GM21526 (cell line): Measurements from ENCODE around the gene STAT6.
"Not testable (repeated sequence)": the region's sequence is repeated elsewhere in the genome, so short reads cannot be mapped to it uniquely, and the experiment has no call there.

ENCODE experiments used
- ATAC-seq: cut with Tn5 transposase; IDR thresholded peaks from one replicate; pipeline ENCODE4 v1.9.1; 2021; ENCODE audit warnings: moderate library complexity; ENCODE audit not compliant: unreplicated experiment, low FRiP score

The STAT6 gene

DNA sequence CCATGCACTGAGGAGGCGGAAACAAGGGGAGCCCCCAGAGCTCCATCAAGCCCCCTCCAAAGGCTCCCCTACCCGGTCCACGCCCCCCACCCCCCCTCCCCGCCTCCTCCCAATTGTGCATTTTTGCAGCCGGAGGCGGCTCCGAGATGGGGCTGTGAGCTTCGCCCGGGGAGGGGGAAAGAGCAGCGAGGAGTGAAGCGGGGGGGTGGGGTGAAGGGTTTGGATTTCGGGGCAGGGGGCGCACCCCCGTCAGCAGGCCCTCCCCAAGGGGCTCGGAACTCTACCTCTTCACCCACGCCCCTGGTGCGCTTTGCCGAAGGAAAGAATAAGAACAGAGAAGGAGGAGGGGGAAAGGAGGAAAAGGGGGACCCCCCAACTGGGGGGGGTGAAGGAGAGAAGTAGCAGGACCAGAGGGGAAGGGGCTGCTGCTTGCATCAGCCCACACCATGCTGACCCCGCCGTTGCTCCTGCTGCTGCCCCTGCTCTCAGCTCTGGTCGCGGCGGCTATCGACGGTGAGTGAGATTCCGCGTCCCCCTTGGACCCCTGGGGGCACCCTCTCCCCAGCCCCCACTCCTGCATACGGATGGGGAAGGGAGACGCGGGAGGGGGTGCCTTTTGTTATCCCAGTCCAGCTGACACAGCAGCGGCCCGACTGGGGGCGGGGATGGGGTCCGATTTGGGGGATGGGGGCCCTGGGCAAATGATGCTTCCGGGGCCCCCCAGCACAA, 17.5 kb upstream of the STAT6 start:
- no peak for ATAC-seq

DNA sequence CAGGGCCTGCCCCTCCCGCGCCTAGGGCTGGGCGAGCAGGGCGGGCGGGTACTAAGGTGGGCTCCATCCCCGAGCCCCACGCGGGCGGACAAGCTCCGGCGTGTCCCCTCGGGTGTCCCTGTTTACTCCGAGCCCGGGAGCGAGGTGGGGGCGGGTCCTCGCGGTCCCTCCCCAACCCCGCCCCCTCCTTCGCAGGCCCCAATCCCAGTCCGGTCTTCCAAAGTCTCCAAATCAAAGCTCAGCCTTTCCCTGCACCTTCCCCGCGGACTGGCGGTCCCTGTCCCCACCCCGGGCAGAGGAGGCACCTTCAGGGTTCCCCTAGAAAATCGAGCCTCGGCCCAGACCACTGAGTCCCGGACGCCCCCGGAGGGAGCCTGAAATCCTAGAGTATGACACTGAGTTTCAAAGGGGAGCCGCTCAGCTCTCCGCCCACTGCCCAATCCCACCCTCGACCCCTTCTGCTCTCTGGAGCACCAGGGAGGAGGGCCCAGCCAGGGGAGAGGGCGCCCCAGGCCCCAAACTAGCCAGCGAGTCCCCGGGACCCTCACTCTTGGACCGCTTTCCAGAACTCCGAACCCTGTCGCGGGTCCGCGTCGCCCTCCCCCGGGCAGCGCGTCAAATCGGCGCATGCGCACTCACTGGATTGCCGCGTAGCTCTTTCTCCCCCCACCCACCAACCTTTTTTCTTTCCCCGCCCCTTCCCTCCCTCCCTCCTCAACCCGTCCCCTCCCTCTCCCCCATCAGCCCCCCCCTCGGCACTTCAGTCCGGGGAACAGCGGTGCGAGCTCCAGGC, 16.8 kb upstream of the STAT6 start, which contains the start of gene LRP1:
Gene LRP1, plus strand, starts transcription at position 758 of the 793 bp plus-strand sequence. CDS start 482 bp downstream, outside the sequence.
- no peak for ATAC-seq

GRCh38 chr12:57127101-57127725, 16.1 kb upstream of the STAT6 start:
- ATAC-seq: no peak

GRCh38 chr12:57126561-57126960, 15.4 kb upstream of the STAT6 start:
- no peak for ATAC-seq

- ATAC-seq: no peak
These were observed 14.9 kb upstream of the STAT6 start for GRCh38 chr12:57126061-57126460.

GRCh38 chr12:57124261-57124877, 13.2 kb upstream of the STAT6 start:
- ATAC-seq: no peak

GRCh38 chr12:57123813-57124212, 12.7 kb upstream of the STAT6 start:
- no peak for ATAC-seq

DNA sequence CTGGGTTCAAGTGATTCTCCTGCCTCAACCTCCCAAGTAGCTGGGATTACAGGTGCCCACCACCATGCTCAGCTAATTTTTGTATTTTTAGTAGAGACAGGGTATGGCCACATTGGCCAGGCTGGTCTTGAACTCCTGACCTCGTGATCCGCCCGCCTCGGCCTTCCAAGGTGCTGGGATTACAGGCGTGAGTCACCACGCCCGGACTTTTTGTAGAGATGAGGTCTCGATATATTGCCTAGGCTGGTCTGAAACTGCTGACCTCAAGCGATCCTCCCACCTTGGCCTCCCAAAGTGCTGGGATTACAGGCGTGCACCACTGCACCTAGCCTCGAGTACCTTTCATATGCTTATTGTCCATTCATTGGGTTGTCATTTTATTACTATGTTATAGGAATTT, 9.6 kb upstream of the STAT6 start:
- ATAC-seq: not testable (repeated sequence)

DNA sequence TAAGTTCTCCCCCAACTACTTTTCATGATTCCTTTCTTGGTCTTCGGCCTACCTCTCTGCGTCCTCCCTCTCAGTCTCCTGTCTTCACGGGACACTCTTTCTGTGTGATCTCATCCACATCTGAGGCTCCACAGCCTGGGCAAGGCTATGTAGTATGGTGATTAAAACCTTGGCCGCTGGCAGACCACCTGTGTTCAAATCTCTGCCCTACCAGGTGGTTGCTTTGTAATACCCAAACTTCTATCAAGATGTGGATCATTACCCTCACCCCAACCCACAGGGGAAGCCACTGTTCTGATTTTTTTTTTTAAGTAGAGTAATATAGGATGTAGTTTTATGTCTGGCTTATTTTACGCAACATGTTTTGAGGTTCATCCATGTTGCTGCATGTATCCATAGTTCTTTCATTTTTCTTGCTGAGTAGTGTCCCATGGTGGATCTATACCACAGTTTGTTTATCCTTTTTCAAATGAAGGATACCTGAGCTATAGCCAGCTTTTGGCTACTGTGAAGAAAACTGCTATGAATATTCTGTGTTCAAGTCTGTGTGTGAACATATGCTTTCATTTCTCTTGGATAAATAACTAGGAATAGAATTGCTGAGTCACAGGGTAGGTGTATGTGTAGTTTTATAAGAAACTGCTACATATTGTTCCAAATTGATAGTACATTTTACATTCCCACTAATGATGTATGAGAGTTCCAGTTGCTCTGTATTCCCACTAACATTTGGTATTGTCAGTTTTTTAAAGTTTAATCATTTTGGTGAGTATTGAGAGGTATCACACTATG, 8.3 kb upstream of the STAT6 start:
- no peak for ATAC-seq

DNA sequence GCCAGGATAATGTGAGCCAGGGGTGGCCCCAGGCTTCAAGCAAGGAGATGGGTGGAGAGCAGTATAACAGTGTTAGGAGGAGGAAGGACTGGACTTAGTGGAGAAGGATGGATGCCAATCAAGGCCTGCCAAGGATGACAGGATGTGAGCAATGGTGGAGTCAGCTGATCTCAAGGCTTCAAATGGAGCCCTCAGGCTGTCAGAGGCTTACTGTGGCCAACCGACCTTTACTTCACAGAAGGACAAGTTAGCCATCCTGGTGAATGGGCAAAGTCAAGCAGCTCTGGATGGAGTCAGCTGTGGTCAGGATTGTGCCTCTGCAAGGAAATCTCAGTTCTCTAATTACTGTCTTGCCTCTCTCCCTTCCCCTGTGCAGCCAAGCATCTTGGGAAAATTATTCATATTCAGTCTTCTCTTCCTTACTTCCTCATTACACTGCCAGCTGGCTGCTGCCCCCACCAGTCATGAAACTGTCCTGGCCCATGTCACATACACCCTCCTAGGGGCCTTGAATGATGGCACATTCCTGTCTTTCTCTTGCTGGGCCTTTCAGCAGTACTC, 7.6 kb upstream of the STAT6 start:
- no peak for ATAC-seq

GRCh38 chr12:57116580-57117281, 5.6 kb upstream of the STAT6 start:
- ATAC-seq: no peak

DNA sequence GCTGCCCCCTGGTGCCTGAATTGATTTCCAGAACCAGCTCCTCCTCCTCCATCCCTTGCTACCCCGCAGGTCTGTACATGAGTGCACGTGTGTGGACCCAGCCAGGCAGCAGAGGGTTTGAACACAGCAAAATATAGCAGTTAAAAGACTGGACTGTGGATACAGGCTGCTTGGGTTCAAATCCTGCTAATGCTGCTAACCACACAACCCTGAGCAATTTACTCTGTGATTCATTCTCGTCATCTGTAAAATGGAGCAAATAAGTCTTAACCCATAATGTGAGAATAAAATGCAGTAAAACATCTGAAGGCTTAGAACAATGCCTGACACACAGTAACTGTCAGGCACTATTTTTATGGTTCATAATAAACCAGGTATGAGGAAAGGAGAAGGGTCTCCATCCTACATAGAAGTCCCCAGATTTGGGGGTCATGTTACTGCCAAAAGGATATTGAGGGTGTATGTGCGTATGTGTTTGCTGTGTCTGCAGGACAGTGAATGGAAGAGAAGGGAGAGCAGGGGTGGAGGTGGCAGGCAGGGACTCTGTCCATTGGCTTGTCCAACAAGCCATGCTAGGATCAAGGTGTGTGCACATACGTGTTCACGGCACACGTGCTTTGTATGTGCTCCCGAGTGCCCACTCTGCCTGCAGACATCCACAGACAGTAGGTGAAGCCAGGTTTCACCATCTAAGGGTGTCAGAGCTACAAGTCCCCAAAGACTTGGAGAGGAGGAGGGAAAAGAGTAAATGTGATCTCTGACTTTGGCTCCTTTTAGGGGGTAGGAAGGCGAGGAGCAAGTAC, 1.5 kb upstream of the STAT6 start:
- ATAC-seq: peak; percentile 49

DNA sequence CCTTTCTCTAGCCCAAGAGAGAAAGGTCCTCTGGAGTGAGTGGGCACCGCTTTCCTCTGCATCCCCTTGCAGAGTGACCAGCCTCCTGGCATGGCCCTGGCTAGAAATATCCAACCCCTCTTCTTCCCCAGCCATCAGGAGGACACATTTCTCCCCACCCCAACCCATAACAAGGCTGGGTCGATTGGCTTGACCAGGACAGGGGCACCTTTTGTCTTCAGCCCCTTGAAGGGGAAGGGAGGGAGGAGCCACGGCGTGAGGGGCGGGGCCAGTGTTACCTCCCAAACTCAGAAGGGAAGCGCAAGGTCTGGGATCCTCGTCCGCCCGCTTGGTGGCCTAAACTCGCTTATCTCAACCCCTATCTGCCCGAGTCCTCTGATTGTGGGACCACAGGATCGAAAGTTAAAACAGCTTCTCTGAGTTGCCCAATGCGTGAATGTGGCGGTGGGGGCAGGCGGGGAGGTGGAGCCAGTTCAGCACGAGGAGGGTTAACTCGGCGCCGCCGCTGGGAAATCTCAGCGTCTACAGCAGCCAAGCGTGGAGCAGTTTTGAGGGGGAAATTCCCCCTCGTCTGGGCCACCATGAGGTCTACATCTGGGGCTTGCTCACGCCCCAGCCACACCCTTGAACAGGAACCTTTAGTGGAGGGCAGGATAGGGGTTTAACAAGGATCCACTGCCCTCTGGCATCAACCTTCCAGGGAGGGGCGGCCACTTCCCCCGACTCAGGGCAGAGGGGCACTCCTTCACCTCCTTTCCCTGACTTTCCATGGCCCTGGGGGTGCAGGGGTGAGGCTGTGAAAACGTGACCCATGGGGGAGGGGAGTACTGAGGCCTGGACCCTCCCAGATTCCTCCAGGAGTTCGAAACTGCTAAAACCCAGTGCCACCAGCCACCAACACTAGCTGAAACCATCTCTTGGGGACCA, 795 bp downstream of the STAT6 start:
- ATAC-seq: peak; percentile 33

DNA sequence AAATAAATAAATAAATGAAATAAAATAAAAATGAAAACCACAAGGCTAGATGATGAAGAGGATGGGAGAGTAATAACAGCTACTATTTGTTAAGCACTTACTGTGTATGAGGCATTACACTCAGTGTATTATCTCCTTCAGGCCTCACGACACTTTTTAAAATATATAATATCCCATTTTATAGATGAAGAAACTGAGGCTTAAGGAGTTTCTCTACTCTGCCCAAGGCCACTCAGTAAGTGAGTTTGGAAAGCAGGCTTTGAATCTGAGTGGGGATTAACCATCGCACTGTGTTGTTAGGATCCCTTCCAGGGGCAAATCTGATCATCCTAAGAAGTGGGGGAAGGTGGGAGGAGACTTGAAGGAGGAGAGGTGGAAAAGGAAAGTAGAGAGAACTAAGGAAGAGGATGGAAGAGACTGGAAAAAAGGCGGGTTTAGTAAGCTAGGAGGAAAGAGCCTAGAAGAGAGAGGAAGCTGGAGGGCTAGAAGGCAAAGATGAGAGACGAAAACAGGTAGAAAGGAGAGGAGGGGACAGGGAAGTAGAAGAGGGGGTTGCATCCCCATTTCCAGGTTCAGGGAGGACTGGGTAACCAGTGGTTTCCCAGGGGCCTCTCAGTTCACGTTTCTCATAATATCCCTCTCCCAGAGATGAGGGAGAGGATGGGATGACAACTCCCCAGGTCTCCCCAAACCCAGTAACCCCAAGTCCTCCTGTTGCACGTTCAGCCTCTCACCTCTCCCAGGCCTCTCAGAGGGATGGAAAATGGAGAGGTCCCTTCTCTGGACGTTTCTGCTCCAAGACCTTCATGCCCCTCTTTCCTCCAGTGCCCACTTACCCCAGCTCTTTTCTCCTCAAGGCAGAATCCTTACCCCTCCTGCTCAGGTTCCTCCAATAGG, 1.7 kb downstream of the STAT6 start:
- ATAC-seq: no peak

DNA sequence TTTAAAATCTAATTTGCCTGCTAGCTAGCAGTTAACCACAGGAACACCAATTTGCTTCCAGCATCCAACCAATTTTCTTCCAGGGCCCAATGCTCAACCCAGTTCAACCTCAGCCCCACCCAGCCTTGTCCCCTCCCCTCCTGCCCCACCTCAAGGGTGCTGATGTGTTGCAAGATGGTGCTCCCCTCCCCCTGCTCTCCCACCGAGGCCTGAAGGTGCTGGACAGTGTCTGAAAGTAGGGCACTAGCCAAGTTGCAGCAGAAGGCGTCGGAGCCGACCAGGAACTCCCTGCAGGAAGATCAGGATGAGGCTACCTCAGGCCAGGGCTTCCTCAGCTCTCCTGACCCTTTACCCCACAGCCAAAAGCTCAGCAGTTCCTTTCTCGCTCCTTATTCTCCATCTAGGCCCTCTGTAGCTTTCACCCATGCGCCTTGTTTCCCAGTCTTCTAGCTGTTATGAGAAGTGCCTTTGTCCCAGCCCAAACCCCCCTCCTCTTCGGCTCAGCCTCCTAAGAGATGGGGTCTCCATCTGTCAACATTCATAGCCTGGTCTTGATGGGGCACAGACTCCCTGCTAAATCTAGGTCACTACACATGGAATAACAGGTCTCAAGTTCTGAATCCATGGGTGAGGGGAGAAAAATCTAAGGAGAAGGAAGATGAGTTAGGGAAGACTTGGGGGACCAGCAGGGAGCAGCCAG, 3.6 kb downstream of the STAT6 start:
- no peak for ATAC-seq
